ENCODE results near the gene ARMC2.

GRCh38 chr6:109007521-109007920 is 159.3 kb downstream of the ARMC2 start:
- no peak for TF ChIP-seq TAF1 (IDR thresholded peaks at IDR 0.05; ENCODE audit: borderline replicate concordance, insufficient read depth, low read length)
- no peak for TF ChIP-seq REST (IDR thresholded peaks at IDR 0.05; ENCODE audit: insufficient read depth in 1 of 2, low read depth in 2 of 2, low read length in 2 of 2)
